GM12874 (cell line): ENCODE results near the gene SEMA3C.

Experiments used
- CTCF ChIP-seq: IDR thresholded peaks from 2 replicates; pipeline ENCODE4 v1.5.1; 2011; ENCODE audit warnings: low read depth, mild to moderate bottlenecking, control low read depth, low read length, moderate library complexity; ENCODE audit not compliant: insufficient read depth

Gene SEMA3C

DNA sequence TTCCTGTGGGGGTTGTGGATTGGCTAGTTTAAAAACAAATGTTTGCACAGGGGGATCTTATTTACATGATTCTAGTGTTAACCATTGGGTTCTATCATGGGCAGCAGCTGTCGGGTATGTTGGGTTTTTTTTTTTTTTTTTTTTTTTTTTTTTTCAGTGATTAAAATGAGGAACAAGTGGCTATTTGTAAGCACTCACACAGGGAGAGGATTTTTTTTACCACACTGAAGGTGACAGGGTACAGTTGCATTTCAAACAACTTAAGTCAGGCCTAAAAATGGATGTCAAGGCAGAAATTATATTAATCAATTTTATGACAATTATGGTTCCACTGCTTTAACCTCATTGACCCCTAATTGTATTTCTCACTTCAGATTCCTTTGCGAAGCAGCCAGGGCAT is 187.6 kb downstream of the SEMA3C start:
- TF ChIP-seq CTCF, result no peak

DNA sequence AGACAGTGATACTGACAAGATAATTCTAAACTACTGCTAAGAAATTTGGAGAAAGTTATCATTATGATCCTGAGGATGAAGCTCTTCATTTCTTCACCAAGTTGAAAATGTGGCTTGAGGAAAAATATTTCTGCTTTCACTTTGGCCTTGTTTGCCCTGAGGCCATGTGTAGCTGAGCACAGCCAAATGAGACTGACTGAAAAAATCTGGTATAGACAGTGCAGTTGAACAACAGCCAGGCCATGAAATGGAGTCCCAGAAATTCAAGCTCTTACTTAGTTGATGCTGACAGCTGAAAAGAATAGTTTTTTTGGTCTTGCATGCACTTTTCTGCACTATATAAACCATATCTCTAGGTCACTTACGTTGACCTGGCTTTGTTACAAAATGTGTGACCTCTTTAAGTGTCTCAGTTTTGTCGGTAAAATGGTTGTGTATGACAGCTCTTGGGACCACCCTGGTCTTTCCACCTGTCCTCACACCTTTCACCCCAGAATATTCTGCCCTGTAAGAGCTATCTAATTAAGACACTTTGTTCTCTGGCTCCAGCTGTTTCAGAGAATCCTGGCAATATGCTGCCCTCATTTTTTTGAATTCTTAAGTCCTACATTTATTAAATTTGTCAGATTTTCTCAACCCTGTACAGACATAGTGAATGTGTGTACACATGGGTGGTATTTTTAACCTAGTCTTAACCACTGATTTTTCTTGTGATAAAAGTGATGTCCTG is 189.1 kb downstream of the SEMA3C start:
- no peak for TF ChIP-seq CTCF

DNA sequence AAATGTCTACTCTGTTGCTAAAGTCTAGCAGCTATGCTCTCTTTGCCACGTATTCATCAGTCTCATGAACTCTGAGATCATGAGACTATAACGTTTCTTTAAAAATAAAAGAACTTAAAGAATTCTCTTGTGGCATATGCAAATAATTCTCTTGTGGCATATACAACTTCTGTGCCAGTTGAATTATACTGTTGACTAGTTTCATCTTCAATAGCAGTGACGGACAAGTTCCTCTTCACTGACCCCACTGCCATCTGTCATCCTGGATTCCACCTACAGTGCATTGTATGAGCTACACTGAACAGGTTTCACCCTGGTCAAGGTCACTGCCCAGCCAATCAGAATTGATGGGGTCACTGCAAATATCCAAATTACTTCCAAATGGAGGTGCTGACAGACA is 192.2 kb downstream of the SEMA3C start:
- TF ChIP-seq CTCF, result no peak

DNA sequence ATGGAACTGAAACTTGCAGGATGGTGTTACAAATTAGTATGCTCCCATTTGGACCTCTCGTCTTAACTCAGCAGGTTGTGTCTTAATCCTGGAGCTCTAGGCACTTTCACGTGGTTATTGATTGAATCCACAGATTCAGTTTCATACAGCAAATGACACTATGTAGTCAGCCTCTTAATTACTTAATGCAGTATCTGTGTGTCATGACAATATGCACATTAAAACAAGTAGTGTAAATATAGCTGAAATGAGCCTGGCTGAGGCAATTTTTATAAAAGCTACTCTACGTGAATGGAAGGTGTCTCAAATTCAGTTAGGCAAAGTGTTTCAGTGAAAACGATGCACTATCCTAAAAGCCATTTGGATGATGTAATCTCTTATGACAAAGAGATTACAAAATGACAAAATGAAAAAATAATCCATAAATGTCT is 193.7 kb downstream of the SEMA3C start:
- TF ChIP-seq CTCF, result no peak

GRCh38 chr7:80724249-80724871 is 194.5 kb downstream of the SEMA3C start:
- no peak for TF ChIP-seq CTCF

- TF ChIP-seq CTCF, result no peak
These were observed 196.1 kb downstream of the SEMA3C start for GRCh38 chr7:80722616-80723195.

DNA sequence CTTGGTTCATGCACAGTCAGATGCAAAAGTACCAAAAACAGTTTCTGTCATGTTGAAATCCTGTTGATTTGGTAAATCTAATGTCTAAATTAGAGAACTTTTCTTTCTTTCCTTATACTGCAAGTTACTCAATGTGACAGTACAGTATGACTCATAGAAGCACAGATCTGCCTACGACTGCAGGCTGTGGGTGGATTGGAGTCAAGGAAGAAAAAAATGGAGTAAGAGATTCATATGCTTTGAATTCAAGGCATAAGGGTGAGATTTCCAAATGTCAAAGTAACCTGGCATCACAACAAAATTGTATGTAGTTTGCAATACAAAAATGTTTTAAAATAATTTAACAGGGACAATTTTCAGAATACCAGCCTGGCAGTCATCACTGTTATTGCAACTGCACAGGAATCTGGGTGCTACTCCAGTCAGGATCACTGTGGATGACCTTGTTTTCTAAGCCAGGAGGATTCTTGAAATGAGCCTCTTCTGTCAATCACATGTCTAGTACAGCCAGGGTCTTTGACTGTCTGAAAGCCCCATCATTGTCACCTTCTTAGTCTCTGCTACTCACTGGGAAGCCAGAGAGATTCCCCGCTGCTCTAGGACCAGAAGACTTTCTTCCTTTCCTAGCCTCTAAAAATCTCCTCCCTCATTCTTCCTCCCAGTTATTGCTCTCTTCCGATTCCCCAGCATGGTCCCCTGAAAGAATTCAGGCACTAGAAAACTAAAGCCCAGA is 196.8 kb downstream of the SEMA3C start:
- no peak for TF ChIP-seq CTCF
